Urinary bladder (tissue), 4 donors: ENCODE data around the gene HTR1A. TPM values are rescaled to one million over a fixed set of nuclear protein-coding genes. Genes with fewer than 3 reads are reported as not detected.

Source experiments
- DNase-seq: peaks from one replicate; pipeline ENCODE4 v3.0.0-alpha.2; 2015; ENCODE audit errors: extremely low spot score
- H3K27ac ChIP-seq: one replicate; pipeline ENCODE4 v1.5.1; 2013; ENCODE audit warnings: low read depth, mild to moderate bottlenecking, moderate library complexity
- H3K36me3 ChIP-seq: one replicate; pipeline ENCODE4 v1.6.1; 2013; ENCODE audit warnings: mild to moderate bottlenecking, moderate library complexity; ENCODE audit not compliant: insufficient read depth
- H3K4me1 ChIP-seq: one replicate; pipeline ENCODE4 v1.6.1; 2013; ENCODE audit warnings: mild to moderate bottlenecking, moderate library complexity; ENCODE audit not compliant: insufficient read depth
- H3K4me3 ChIP-seq: one replicate; pipeline ENCODE4 v1.5.1; 2013; ENCODE audit warnings: low read depth, low read length
- WGBS: extraction: QIAGEN DNeasy Blood & Tissue Kit; methylation state at CpG from one replicate; pipeline ENCODE4 v1.1.7; 2013; 5-methylcytosine and 5-hydroxymethylcytosine counted together
- polyA plus RNA-seq: library from polyadenylated mRNA; stranded (reverse); fragments of 200-250 nt; gene quantifications from one replicate; pipeline ENCODE4 v1.2.3, GENCODE V29; 2013
- total RNA-seq: library from RNA; depleted of rRNA; stranded (reverse); fragments of >200 nt; gene quantifications from one replicate; pipeline ENCODE4 v1.2.3, GENCODE V29; 2014
- donor health status: healthy with polysubstance abuse.
- donor health status: healthy.

Gene HTR1A
- total and polyA plus RNA-seq, 2 donors: not detected

GRCh38 chr5:63935103-63935502 is 27.1 kb downstream of the HTR1A start:
- no peak for DNase-seq
- Histone ChIP-seq H3K36me3 (no peaks in the 10 kb centered on the region), H3K4me3 (no peak overlapping the region), H3K4me1 (no peaks in the 10 kb centered on the region), H3K27ac (no peak overlapping the region)
- WGBS: 97% methylated on average over 1 of the region's 1 CpG

GRCh38 chr5:63931836-63932235 is 30.4 kb downstream of the HTR1A start:
- Histone ChIP-seq H3K4me3 (no peak overlapping the region), H3K36me3 (no peaks in the 10 kb centered on the region), H3K4me1 (no peaks in the 10 kb centered on the region), H3K27ac (no peak overlapping the region)
- DNase-seq: no peak
- WGBS: 80% methylated on average over 1 of the region's 1 CpG

- WGBS: 89% methylated on average over 3 of the region's 3 CpGs
- no peak for DNase-seq
Observed at GRCh38 chr5:63928451-63928850, 33.8 kb downstream of the HTR1A start.

GRCh38 chr5:63923914-63924313 is 38.3 kb downstream of the HTR1A start:
- Histone ChIP-seq H3K4me3 (no peak overlapping the region), H3K27ac (no peak overlapping the region), H3K36me3 (no peaks in the 10 kb centered on the region), H3K4me1 (no peaks in the 10 kb centered on the region)
- WGBS: 69% methylated on average over 3 of the region's 3 CpGs
- DNase-seq: no peak

More at GRCh38 chr5:63928451-63928850, 33.8 kb downstream of the HTR1A start:
- Histone ChIP-seq H3K36me3 (no peaks in the 10 kb centered on the region), H3K4me3 (no peak overlapping the region), H3K27ac (no peak overlapping the region), H3K4me1 (no peaks in the 10 kb centered on the region)

GRCh38 chr5:63919763-63920478 is 42.3 kb downstream of the HTR1A start:
- Histone ChIP-seq H3K36me3 (no peaks in the 10 kb centered on the region), H3K4me1 (no peaks in the 10 kb centered on the region), H3K4me3 (no peak overlapping the region), H3K27ac (no peak overlapping the region)
- no peak for DNase-seq
- WGBS: 79% methylated on average over 7 of the region's 7 CpGs

- DNase-seq: no peak
- no peaks in the 10 kb centered on the region for H3K4me1 ChIP-seq
- H3K4me3 ChIP-seq: no peak overlapping the region
- no peaks in the 10 kb centered on the region for H3K36me3 ChIP-seq
- H3K27ac ChIP-seq: no peak overlapping the region
Observed at GRCh38 chr5:63916786-63917185, 45.5 kb downstream of the HTR1A start.

GRCh38 chr5:63911871-63912270 is 50.4 kb downstream of the HTR1A start:
- no peak overlapping the region for H3K4me3 ChIP-seq
- H3K4me1 ChIP-seq: no peaks in the 10 kb centered on the region
- DNase-seq: no peak
- H3K36me3 ChIP-seq: no peaks in the 10 kb centered on the region
- no peak overlapping the region for H3K27ac ChIP-seq
- WGBS: 96% methylated on average over 1 of the region's 1 CpG

Other genes starting within 250 kb of the HTR1A start
- gene RNF180, start 203.4 kb upstream of the HTR1A start, total RNA-seq: 23.8 TPM
- 5.6 TPM for gene RNF180, start 203.4 kb upstream of the HTR1A start, polyA plus RNA-seq